A673 (cell line): ENCODE results near the gene RACK1. TPM values are rescaled to one million over a fixed set of nuclear protein-coding genes. Genes with fewer than 3 reads are reported as not detected.

Experiments used
- BruUV-seq: library from RNA; stranded (reverse); fragments of 400-500 nt; replicated peaks from 2 replicates; lab custom pipeline; 2021; lab: Mats Ljungman, UMichigan
- CTCF ChIA-PET: fragments of 300-600 bp; sonication (Branson Sonifier 250); formaldehyde crosslinking; loops from one replicate; lab custom pipeline; 2022; ENCODE audit warnings: antibody characterized with exemption; lab: Charles Lee
- POLR2A ChIA-PET: fragments of 300-600 bp; sonication (Branson Sonifier 250); formaldehyde crosslinking; loops from one replicate; lab custom pipeline; 2022; ENCODE audit warnings: antibody characterized with exemption; ENCODE audit not compliant: low non-redundant PET; lab: Charles Lee
- DNase-seq: peaks from one replicate; pipeline ENCODE4 v3.0.0-alpha.2; 2015; ENCODE audit warnings: low spot score
- H3K27ac ChIP-seq: fragments of 200-600 bp; sonication (generic); 2 replicates; pipeline ENCODE4 v1.5.1; 2016; ENCODE audit warnings: mixed run types, low read depth, mild to moderate bottlenecking, mixed read lengths, antibody characterized with exemption, low read length; ENCODE audit not compliant: poor library complexity, severe bottlenecking
- H3K27me3 ChIP-seq: fragments of 200-600 bp; sonication (generic); replicated peaks from 2 replicates; pipeline ENCODE4 v1.6.1; 2017; ENCODE audit warnings: mixed run types, low read depth, mild to moderate bottlenecking, mixed read lengths, antibody characterized with exemption, low read length; ENCODE audit not compliant: insufficient read depth, poor library complexity
- H3K36me3 ChIP-seq: fragments of 200-600 bp; sonication (generic); 2 replicates; pipeline ENCODE4 v1.6.1; 2016; ENCODE audit warnings: mixed run types, mild to moderate bottlenecking, mixed read lengths, antibody characterized with exemption, low read length; ENCODE audit not compliant: insufficient read depth, poor library complexity, severe bottlenecking
- H3K4me1 ChIP-seq: fragments of 200-600 bp; sonication (generic); 2 replicates; pipeline ENCODE4 v1.6.1; 2017; ENCODE audit warnings: mixed run types, mild to moderate bottlenecking, mixed read lengths, antibody characterized with exemption, low read length; ENCODE audit not compliant: insufficient read depth, poor library complexity, severe bottlenecking
- H3K4me3 ChIP-seq: fragments of 200-600 bp; sonication (generic); 2 replicates; pipeline ENCODE4 v1.5.1; 2016; ENCODE audit warnings: low read depth, mixed run types, mild to moderate bottlenecking, mixed read lengths, low read length; ENCODE audit not compliant: poor library complexity, severe bottlenecking
- H3K9me3 ChIP-seq: fragments of 200-600 bp; sonication (generic); 2 replicates; pipeline ENCODE4 v1.6.1; 2016; ENCODE audit warnings: mixed run types, low read depth, mild to moderate bottlenecking, mixed read lengths, antibody characterized with exemption, low read length; ENCODE audit not compliant: poor library complexity, severe bottlenecking
- EZH2 ChIP-seq: fragments of 200-600 bp; sonication (generic); IDR thresholded peaks from 2 replicates; pipeline ENCODE4 v1.6.1; 2017; ENCODE audit warnings: borderline replicate concordance, low read depth, mild to moderate bottlenecking, mixed read lengths, antibody characterized with exemption, low read length; ENCODE audit not compliant: poor library complexity, severe bottlenecking
- intact Hi-C: fragments of 100-400 bp; cut with micrococcal nuclease; formaldehyde crosslinking; loops from one replicate; pipeline ENCODE4 v1.10.0; 2022; ENCODE audit not compliant: unreplicated experiment
- total RNA-seq: library from RNA; stranded (reverse); gene quantifications from 2 replicates; pipeline ENCODE4 v1.2.3, GENCODE V29; 2021
- TF ChIP-seq, protein P1 (sequence below): fragments of 300-800, 200-600 bp; sonication (generic); conservative IDR thresholded peaks from 2 replicates; pipeline ENCODE4 v1.5.1; 2017; ENCODE audit warnings: low read depth, mild to moderate bottlenecking, antibody characterized with exemption, low read length, moderate library complexity, mixed read lengths

RACK1 gene
- total RNA-seq, 1 experiment from 2014 or later = 1,719 TPM

DNA sequence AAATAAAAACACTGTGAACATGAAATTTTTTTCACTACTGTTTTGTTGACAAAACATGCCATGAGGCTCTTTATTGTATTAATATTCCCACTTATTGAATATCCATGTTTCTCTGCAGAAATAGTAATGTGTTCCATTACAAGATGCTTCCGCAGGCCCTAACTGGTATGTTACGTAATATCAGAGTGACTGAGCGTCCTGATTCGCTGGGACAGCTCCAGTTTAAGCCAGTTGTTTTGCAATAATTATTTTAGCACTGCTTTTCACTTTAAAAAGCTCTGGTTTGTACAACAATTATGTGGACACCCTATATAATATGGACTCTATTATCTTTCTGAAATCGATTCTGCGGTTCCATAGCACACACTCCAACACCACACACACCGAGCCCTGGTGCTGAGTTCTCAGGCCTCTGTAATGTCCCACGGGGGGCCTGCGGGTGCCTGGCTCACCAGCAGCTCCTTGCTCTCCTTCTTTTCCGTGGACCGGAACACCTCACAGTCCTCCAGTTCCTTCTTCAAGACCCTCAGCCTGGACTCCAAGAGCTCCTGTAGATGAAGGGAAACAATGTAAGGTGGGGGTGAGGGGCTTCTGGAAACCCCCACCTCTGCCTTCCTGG lies 40.5 kb downstream of the RACK1 start:
- Histone ChIP-seq H3K4me1 (peaks cover 6% of the 10 kb centered on the region), H3K27me3 (no peaks in the 10 kb centered on the region), H3K27ac (no peak overlapping the region), H3K9me3 (no peaks in the 10 kb centered on the region), H3K36me3 (no peaks in the 10 kb centered on the region), H3K4me3 (no peak overlapping the region)
- BruUV-seq = no TSS peak
- intact Hi-C loops = no loop called here
- no peak for DNase-seq
- ChIA-PET CTCF (no interaction called here), POLR2A (no interaction called here)
- TF ChIP-seq, protein P1, sequence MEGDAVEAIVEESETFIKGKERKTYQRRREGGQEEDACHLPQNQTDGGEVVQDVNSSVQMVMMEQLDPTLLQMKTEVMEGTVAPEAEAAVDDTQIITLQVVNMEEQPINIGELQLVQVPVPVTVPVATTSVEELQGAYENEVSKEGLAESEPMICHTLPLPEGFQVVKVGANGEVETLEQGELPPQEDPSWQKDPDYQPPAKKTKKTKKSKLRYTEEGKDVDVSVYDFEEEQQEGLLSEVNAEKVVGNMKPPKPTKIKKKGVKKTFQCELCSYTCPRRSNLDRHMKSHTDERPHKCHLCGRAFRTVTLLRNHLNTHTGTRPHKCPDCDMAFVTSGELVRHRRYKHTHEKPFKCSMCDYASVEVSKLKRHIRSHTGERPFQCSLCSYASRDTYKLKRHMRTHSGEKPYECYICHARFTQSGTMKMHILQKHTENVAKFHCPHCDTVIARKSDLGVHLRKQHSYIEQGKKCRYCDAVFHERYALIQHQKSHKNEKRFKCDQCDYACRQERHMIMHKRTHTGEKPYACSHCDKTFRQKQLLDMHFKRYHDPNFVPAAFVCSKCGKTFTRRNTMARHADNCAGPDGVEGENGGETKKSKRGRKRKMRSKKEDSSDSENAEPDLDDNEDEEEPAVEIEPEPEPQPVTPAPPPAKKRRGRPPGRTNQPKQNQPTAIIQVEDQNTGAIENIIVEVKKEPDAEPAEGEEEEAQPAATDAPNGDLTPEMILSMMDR = no peak
- TF ChIP-seq EZH2 = no peak

DNA sequence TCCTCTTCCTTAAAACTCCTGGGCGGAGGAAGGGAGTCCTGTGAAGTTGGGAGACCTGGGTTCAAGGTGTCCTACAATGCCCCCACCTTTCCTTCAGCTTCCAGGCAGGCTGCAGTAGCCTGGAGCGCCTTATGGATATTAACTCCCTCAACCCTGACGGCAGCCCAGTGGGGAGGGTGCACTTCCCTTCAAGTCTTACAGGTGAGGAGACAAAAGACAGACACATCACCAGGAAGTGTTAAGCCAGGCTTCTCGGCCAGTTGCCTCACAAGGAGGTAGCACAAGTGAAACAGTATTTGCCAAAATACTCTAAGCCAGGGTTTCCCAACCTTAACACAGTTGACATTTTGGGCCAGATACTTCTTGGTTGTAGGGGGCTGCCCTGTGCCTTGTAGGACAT lies 42.9 kb downstream of the RACK1 start:
- DNase-seq = no peak
- POLR2A ChIA-PET = interaction anchor here (0.7 kb wide), 1 partner anchor 35 kb away, joined by 3 read pairs; no protein-coding TSS in a partner anchor
- Histone ChIP-seq H3K36me3 (no peaks in the 10 kb centered on the region), H3K4me1 (peaks cover 6% of the 10 kb centered on the region), H3K9me3 (no peaks in the 10 kb centered on the region), H3K27ac (no peak overlapping the region), H3K4me3 (no peak overlapping the region), H3K27me3 (no peaks in the 10 kb centered on the region)
- CTCF ChIA-PET = no interaction called here
- BruUV-seq = no TSS peak
- intact Hi-C loops = no loop called here
- TF ChIP-seq, protein P1 = no peak
- TF ChIP-seq EZH2 = no peak

DNA sequence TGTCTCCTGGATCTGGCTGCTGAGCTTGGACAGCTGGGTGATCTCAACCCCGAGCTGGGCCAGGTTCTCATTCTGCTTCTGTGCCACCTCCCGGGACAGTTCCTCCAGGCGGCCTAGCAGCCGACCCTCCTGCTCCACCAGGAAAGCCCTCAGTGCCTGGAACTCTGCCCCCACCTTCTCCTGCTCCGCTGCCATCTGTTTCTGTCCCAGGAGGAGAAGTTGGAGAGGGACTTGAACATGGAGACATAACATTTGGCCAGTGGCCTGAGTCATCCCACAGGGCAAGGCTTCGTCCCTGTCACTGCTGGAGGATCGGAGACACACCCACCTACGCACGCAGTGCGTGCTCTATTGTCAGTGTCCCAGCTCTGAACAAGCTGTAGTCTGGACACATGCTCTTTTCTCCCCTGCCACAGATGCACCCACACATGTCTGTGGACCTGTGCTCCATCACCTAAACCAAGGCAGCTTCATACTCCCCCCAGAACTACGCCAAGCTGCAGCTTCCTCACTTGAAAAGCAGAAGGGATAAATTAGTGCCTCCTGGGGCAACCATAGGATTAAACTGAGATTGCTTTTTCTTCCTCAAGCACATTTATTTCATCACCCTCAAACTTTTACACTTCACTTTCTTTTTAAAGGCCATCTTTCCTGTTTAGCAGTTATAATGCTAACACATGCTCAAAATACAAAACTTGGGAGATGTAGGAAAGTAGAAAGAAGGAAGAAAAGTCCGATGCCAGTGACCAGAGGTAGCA lies 43.6 kb downstream of the RACK1 start:
- no peaks in the 10 kb centered on the region for H3K9me3 ChIP-seq
- no peak for TF ChIP-seq EZH2
- TF ChIP-seq, protein P1 = no peak
- CTCF ChIA-PET = no interaction called here
- POLR2A ChIA-PET = no interaction called here
- no TSS peak for BruUV-seq
- no peaks in the 10 kb centered on the region for H3K27me3 ChIP-seq
- no peaks in the 10 kb centered on the region for H3K4me1 ChIP-seq
- intact Hi-C loops = no loop called here
- DNase-seq = no peak
- H3K4me3 ChIP-seq = no peak overlapping the region
- H3K27ac ChIP-seq = no peak overlapping the region
- no peaks in the 10 kb centered on the region for H3K36me3 ChIP-seq
